ENCODE results near the gene PRCP. TPM values are rescaled to one million over a fixed set of nuclear protein-coding genes. Genes with fewer than 3 reads are reported as not detected.

Gene PRCP
- total RNA-seq, 1 donor from 2014 or later, result 77.5 TPM

GRCh38 chr11:82775736-82776346 is 124.4 kb downstream of the PRCP start:
- Mint-ChIP-seq H3K4me1 (ENCODE audit: unreplicated experiment) (no peaks in the 10 kb centered on the region), H3K27ac (no peak overlapping the region), H3K4me3 (no peak overlapping the region), H3K9me3 (peaks cover 10% of the 10 kb centered on the region), H3K27me3 (no peaks in the 10 kb centered on the region), H3K36me3 (no peaks in the 10 kb centered on the region)
- TF ChIP-seq CTCF (conservative IDR thresholded peaks at IDR 0.05), result peak; percentile 71
- DNase-seq (ENCODE audit: extremely low spot score, unreplicated experiment), result no peak

- peaks cover 10% of the 10 kb centered on the region for H3K9me3 Mint-ChIP-seq
- TF ChIP-seq CTCF (conservative IDR thresholded peaks at IDR 0.05), result no peak
- H3K27ac Mint-ChIP-seq, result no peak overlapping the region
These were observed 125.0 kb downstream of the PRCP start for GRCh38 chr11:82775218-82775617.

More at GRCh38 chr11:82775218-82775617, 125.0 kb downstream of the PRCP start:
- Mint-ChIP-seq H3K27me3 (no peaks in the 10 kb centered on the region), H3K4me3 (no peak overlapping the region), H3K4me1 (ENCODE audit: unreplicated experiment) (no peaks in the 10 kb centered on the region), H3K36me3 (no peaks in the 10 kb centered on the region)
- no peak for DNase-seq (ENCODE audit: extremely low spot score, unreplicated experiment)

Other genes with a start within 250 kb of the PRCP start
- 0.93 and 3.1 TPM in 2 replicates for gene FAM181B, start 166.6 kb downstream of the PRCP start, total RNA-seq (ENCODE audit: low replicate concordance)
- gene DDIAS, start 1.3 kb upstream of the PRCP start, total RNA-seq (ENCODE audit: low replicate concordance), result 4.4 and 7.6 TPM in 2 replicates
- 10.0 and 13.8 TPM in 2 replicates for gene RAB30, start 171.5 kb upstream of the PRCP start, total RNA-seq (ENCODE audit: low replicate concordance)

Data from type B pancreatic cell (in vitro differentiated cells).